HepG2 (cell line): ENCODE measurements around the gene ZC2HC1B.

Experiments
- CHD4 ChIP-seq: fragments of 200-600 bp; sonication (generic); IDR thresholded peaks from 2 replicates; pipeline ENCODE4 v1.7.0; 2017; ENCODE audit warnings: mild to moderate bottlenecking, low read length, borderline replicate concordance
- MAFF ChIP-seq: IDR thresholded peaks from 2 replicates; pipeline ENCODE4 v1.6.1; 2011; ENCODE audit warnings: low read depth, low read length, improper control_type of control experiment
- TF ChIP-seq, protein P1 (sequence below): sonication (generic); formaldehyde crosslinking; IDR thresholded peaks from 2 replicates; pipeline ENCODE4 v1.4.0; 2020; ENCODE audit warnings: missing genetic modification reagents

DNA sequence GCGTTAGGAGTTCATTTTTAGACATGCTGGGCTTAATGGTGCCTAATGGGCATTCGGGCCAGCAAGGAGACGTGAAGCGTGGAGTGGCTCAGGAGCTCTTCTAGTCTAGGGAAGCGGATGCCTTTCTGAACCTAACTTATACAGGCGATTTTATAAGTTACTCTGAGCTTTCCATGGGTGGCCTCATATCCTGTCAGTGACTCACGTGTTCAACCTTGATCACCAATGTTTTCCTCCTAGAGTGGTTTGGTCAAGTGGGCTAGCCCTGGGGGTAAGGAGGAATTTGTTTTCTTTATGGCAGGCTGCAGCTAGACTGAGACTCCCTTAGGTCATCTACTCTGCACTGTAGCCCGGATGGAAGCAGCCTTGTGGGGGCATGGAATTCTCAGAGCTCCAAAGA is 91.7 kb downstream of the ZC2HC1B start:
- TF ChIP-seq CHD4 (no peak), MAFF (no peak)
- TF ChIP-seq, protein P1, sequence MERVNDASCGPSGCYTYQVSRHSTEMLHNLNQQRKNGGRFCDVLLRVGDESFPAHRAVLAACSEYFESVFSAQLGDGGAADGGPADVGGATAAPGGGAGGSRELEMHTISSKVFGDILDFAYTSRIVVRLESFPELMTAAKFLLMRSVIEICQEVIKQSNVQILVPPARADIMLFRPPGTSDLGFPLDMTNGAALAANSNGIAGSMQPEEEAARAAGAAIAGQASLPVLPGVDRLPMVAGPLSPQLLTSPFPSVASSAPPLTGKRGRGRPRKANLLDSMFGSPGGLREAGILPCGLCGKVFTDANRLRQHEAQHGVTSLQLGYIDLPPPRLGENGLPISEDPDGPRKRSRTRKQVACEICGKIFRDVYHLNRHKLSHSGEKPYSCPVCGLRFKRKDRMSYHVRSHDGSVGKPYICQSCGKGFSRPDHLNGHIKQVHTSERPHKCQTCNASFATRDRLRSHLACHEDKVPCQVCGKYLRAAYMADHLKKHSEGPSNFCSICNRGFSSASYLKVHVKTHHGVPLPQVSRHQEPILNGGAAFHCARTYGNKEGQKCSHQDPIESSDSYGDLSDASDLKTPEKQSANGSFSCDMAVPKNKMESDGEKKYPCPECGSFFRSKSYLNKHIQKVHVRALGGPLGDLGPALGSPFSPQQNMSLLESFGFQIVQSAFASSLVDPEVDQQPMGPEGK (CRISPR knock-in tag): no peak
